A673 (cell line): ENCODE data around the gene PMEPA1. TPM values are rescaled to one million over a fixed set of nuclear protein-coding genes. Genes with fewer than 3 reads are reported as not detected.

Experiments
- BruUV-seq: library from RNA; stranded (reverse); fragments of 400-500 nt; replicated peaks from 2 replicates; lab custom pipeline; 2021; lab: Mats Ljungman, UMichigan
- CTCF ChIA-PET: fragments of 300-600 bp; sonication (Branson Sonifier 250); formaldehyde crosslinking; loops from one replicate; lab custom pipeline; 2022; ENCODE audit warnings: antibody characterized with exemption; lab: Charles Lee
- POLR2A ChIA-PET: fragments of 300-600 bp; sonication (Branson Sonifier 250); formaldehyde crosslinking; loops from one replicate; lab custom pipeline; 2022; ENCODE audit warnings: antibody characterized with exemption; ENCODE audit not compliant: low non-redundant PET; lab: Charles Lee
- DNase-seq: peaks from one replicate; pipeline ENCODE4 v3.0.0-alpha.2; 2015; ENCODE audit warnings: low spot score
- H3K27ac ChIP-seq: fragments of 200-600 bp; sonication (generic); 2 replicates; pipeline ENCODE4 v1.5.1; 2016; ENCODE audit warnings: mixed run types, low read depth, mild to moderate bottlenecking, mixed read lengths, antibody characterized with exemption, low read length; ENCODE audit not compliant: poor library complexity, severe bottlenecking
- H3K27me3 ChIP-seq: fragments of 200-600 bp; sonication (generic); replicated peaks from 2 replicates; pipeline ENCODE4 v1.6.1; 2017; ENCODE audit warnings: mixed run types, low read depth, mild to moderate bottlenecking, mixed read lengths, antibody characterized with exemption, low read length; ENCODE audit not compliant: insufficient read depth, poor library complexity
- H3K36me3 ChIP-seq: fragments of 200-600 bp; sonication (generic); 2 replicates; pipeline ENCODE4 v1.6.1; 2016; ENCODE audit warnings: mixed run types, mild to moderate bottlenecking, mixed read lengths, antibody characterized with exemption, low read length; ENCODE audit not compliant: insufficient read depth, poor library complexity, severe bottlenecking
- H3K4me1 ChIP-seq: fragments of 200-600 bp; sonication (generic); 2 replicates; pipeline ENCODE4 v1.6.1; 2017; ENCODE audit warnings: mixed run types, mild to moderate bottlenecking, mixed read lengths, antibody characterized with exemption, low read length; ENCODE audit not compliant: insufficient read depth, poor library complexity, severe bottlenecking
- H3K4me3 ChIP-seq: fragments of 200-600 bp; sonication (generic); 2 replicates; pipeline ENCODE4 v1.5.1; 2016; ENCODE audit warnings: low read depth, mixed run types, mild to moderate bottlenecking, mixed read lengths, low read length; ENCODE audit not compliant: poor library complexity, severe bottlenecking
- H3K9me3 ChIP-seq: fragments of 200-600 bp; sonication (generic); 2 replicates; pipeline ENCODE4 v1.6.1; 2016; ENCODE audit warnings: mixed run types, low read depth, mild to moderate bottlenecking, mixed read lengths, antibody characterized with exemption, low read length; ENCODE audit not compliant: poor library complexity, severe bottlenecking
- CTCF ChIP-seq: fragments of 300-800, 200-600 bp; sonication (generic); conservative IDR thresholded peaks from 2 replicates; pipeline ENCODE4 v1.5.1; 2017; ENCODE audit warnings: low read depth, mild to moderate bottlenecking, antibody characterized with exemption, low read length, moderate library complexity, mixed read lengths
- EZH2 ChIP-seq: fragments of 200-600 bp; sonication (generic); IDR thresholded peaks from 2 replicates; pipeline ENCODE4 v1.6.1; 2017; ENCODE audit warnings: borderline replicate concordance, low read depth, mild to moderate bottlenecking, mixed read lengths, antibody characterized with exemption, low read length; ENCODE audit not compliant: poor library complexity, severe bottlenecking
- intact Hi-C: fragments of 100-400 bp; cut with micrococcal nuclease; formaldehyde crosslinking; loops from one replicate; pipeline ENCODE4 v1.10.0; 2022; ENCODE audit not compliant: unreplicated experiment
- total RNA-seq: library from RNA; stranded (reverse); gene quantifications from 2 replicates; pipeline ENCODE4 v1.2.3, GENCODE V29; 2021

Gene PMEPA1
- total RNA-seq, 1 experiment from 2014 or later = 9.7 TPM

GRCh38 chr20:57702521-57702920 is 7.3 kb downstream of the PMEPA1 start:
- BruUV-seq = no TSS peak
- no peaks in the 10 kb centered on the region for H3K36me3 ChIP-seq
- CTCF ChIA-PET = no interaction called here
- no peak overlapping the region for H3K27ac ChIP-seq
- no peaks in the 10 kb centered on the region for H3K4me1 ChIP-seq
- no peak for TF ChIP-seq EZH2
- POLR2A ChIA-PET = no interaction called here
- no peaks in the 10 kb centered on the region for H3K27me3 ChIP-seq
- no peaks in the 10 kb centered on the region for H3K9me3 ChIP-seq
- H3K4me3 ChIP-seq = no peak overlapping the region
- no peak for DNase-seq
- intact Hi-C loops = no loop called here

- CTCF ChIA-PET = no interaction called here
- Histone ChIP-seq H3K4me3 (no peak overlapping the region), H3K36me3 (no peaks in the 10 kb centered on the region), H3K4me1 (no peaks in the 10 kb centered on the region), H3K9me3 (no peaks in the 10 kb centered on the region), H3K27ac (no peak overlapping the region), H3K27me3 (no peaks in the 10 kb centered on the region)
- POLR2A ChIA-PET = no interaction called here
- TF ChIP-seq EZH2 = no peak
- TF ChIP-seq CTCF = no peak
- no peak for DNase-seq
- intact Hi-C loops = no loop called here
- no TSS peak for BruUV-seq
These were observed 7.7 kb downstream of the PMEPA1 start for GRCh38 chr20:57702091-57702490.

GRCh38 chr20:57701651-57702050 is 8.2 kb downstream of the PMEPA1 start:
- H3K4me1 ChIP-seq = no peaks in the 10 kb centered on the region
- POLR2A ChIA-PET = no interaction called here

More at GRCh38 chr20:57701651-57702050, 8.2 kb downstream of the PMEPA1 start:
- no TSS peak for BruUV-seq
- Histone ChIP-seq H3K27ac (no peak overlapping the region), H3K9me3 (no peaks in the 10 kb centered on the region), H3K27me3 (no peaks in the 10 kb centered on the region), H3K4me3 (no peak overlapping the region), H3K36me3 (no peaks in the 10 kb centered on the region)
- no peak for DNase-seq
- CTCF ChIA-PET = no interaction called here
- no peak for TF ChIP-seq CTCF
- no peak for TF ChIP-seq EZH2
- intact Hi-C loops = no loop called here
